T-helper 9 cell (primary cell): ENCODE data around the gene UBAC2.

Source experiments
- DNase-seq: peaks from one replicate; pipeline ENCODE4 v3.0.0-alpha.2; 2020

The UBAC2 gene

DNA sequence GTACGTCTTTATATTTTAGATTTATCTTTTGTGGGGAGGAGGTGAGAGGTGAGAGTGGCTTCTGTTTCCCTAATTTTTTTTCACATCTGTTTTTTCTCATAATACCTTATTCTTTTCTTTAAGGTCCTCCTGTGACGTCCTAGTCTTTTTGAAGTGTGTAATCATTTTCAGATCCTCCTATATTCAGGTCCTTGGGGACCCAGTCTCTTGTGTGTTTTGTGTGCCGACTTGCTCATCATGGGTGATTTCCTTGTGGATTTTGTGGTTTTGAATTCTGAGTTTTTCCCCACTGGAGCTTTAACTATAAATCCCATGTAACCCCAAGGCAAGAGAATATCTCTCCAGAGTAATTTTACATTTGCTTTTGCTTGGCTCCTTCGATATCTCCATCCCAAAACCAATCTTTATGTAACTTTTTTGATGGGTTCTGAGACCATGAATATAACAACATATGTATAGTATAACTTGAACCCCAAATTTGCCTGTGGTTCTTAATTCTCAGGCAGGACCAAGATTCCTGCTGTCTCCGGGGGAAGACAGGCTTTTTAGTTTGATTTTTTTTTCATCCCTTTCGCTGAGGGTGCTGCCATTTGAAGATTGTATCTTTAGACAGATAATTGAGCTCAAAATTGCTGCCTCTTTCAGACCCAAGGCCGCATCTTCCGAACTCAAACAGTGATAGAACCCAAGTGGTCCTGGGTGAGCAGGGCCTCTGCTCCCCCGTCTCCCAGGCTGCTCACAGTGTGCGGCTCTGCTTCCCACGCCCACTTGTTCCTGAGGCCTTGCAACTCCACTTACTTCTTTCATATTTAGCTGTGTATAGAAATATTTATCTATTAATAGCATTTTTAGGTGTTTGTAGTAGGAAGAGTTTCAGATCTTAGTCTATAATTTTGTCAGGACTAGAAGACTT, 165.7 kb downstream of the UBAC2 start:
- no peak for DNase-seq

DNA sequence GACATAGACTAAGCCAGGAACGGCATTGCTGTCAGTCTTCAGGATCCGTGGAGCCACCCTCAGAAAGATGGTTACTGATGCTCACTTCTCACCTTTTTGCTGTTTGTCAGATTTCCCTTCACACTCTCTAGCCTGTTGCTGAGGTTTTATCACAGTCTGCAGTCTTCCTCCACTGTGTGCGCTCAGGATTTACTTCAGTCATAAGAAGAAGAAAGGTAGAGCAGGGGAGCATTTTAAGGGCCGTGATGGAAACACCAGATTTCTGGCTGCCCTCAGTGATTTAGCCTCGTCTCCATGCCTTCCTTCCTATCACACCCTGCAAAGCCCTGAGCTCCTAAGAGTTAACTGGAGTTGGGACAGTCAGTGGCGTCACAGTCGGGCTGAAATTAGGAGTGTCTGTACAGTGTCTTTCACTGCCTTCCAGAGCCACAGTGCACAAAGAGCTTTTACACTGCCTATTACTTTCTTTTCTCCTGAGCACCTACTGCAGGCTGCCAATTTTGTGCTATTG, 166.5 kb downstream of the UBAC2 start:
- DNase-seq = no peak

DNA sequence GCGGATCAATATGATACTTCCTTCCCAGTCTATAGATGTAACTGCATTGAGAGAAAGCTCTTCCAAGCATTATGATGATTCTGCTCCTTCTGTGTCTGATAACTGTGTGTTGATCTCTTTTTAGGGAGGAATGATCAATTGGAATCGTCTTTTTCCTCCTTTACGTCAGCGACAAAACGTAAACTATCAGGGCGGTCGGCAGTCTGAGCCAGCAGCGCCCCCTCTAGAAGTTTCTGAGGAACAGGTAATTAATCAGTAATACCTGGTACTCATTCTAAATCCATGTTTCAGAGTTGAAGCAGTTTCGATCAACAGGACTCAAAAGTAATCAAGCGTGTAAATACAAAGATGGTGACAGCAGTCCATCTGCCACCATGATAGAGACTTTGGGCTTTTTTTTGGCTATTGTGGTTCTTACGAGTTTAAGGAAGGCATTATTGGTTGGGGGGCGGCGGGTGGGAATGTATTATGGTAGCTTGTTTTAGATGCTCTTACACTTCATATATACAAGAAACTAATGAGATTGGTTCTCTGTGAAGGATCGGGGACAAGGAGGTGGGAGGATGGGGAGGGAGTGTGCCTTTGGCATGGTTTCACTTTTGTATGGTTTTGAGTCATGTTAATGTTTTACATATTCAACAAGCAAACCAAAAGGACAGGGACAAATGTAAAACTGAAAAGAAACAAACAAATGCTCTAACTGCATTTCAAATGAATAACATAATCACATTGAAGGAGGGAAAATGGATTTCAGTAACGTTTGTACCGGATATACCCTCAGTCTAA, 167.2 kb downstream of the UBAC2 start:
- DNase-seq = no peak

DNA sequence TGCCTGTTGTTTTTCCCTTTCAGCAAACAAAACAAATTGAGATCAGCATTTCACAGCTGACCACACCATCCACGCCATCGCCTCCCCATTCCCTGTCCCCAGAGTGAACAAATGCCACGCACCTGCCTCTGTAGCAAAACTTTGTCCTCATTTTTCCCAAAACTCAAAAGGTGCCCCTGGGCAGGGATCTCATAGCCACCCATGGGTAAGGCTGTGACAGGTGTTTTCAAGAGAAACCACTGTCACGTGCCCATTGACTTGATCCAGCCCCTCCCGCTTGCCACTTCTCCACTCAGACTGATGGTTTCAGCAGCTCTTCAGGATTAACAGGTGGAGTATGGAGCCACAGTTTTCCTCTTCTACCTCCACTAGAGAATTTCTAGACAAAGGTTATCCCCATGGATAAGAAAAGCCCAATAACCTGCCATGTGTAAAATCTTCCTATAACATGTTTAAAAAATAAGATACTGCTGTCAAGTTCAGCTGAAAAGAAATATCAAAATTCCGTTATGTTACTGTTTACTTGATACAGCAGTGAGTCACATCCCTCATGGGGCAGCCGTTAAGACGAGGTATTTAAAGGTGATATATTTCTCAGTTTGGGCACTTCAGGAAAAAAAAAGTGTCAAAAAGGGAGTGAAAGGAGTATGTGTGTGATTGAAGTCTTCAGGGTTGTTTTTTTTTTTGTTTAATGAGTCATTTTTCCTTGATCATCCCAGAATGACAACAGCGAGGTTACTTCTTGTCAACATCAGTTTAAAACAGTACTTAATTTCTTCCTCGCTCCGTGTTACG, 170.0 kb downstream of the UBAC2 start:
- no peak for DNase-seq

DNA sequence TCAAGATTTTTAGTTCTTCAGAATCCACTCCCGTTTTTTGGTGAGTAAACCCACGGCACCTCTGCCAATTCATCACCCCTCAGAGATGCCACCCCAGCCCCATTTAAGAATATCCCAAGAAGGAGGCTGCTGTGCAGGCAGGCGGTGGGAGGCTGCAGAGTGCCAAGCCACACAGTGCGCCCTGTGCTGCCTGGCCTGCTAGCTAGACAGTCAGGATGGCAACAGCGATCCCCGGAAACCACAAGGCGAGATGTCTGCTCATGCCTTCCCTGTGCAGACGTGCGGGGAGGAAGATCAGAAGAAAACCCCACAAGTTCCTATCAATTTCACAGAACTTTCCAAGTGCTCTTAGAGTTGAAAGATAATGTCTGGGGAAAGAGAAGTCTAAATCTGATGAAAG, 171.3 kb downstream of the UBAC2 start:
- peak; percentile 58 for DNase-seq

DNA sequence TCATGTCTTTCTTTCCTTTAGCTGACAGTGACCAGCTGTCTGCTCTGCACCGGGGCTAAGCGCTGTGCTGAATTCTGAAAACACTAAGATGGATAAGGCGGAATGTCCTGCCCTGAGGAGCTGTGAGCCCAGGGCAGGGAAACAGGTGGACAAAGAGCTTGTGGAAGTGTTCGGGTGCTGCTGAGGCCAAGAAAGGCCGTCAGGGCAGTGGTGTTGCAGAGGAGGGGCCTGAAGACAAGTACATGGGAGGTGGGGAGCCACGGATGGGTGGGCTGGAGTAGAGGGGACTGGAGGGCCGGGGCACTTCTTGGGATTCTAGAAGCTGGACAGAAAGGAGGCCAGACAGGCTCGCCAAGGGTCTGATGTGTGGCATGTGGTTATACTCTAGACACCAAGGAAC, 172.8 kb downstream of the UBAC2 start:
- DNase-seq = no peak

DNA sequence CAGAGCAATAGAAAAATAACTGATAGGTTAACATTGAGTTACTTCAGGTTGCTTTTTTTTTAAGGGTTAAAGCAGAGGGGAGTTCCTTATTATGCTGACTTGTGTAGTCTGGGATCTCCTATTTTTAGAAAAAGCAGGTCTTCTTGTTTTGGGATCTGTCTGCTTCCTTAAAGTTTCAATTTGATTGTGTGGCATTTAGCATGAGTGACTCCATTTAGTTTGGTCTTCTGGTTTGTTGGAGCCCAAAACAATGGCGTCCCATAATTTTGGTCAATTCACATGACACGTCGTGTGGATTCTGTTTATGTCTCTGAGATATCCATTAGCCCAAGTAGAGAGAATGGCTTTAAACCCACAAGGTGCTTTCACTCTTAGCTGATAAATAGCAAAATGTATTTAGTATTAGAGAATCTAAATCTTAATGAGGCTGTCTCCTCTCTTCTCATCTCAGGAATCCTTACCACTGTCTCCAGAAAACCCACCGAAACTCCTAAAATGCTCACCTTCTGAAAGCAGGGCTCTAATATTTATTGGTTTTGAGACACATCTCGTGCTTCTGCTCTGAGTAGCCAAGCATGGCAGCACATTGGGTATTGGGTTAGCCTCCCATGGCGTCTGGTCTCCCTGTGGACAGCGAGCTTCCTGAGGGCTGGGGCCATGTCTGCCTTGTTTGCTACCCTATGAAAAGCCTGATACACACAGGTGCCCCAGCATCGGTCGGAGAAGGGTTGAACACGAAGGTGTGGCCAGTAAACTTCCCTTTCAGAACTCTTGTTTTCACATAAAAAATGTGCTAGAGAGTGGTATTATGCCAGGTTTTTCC, 173.7 kb downstream of the UBAC2 start:
- DNase-seq = no peak

DNA sequence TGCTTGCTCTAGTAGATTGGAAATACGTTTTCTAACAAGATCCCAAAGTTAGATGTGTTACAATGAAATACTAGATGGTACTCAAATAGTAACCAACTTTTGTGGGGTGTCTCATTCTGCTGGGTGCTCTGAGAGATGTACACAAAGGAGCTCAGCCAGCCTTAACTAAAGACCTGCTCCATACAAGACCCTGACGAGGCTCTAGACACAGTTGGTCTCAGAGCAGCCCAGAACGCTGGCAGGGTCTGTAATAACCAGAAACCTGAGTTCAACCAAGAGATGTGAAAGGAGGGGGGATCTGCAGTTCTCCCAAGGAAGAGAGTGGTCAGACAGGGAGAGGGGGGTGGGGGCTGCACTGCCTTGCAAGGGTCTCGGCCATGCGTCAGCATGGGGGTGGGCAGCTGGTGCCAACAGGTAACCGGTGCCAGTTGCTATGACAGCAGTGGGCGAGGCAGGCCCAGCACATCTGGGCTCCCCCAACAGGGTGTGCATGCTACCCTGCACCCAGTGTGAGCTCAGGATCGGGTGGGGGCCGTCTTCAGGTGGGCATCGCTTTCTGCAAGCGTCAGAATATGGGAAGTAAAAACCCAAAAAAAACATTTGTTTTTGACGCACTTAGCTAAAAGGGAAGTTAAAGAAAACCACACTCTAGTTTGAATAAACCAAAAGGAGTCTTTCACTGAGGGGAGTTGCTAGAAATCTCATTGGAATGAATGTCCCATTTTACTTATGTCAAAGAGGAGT, 174.5 kb downstream of the UBAC2 start:
- no peak for DNase-seq

DNA sequence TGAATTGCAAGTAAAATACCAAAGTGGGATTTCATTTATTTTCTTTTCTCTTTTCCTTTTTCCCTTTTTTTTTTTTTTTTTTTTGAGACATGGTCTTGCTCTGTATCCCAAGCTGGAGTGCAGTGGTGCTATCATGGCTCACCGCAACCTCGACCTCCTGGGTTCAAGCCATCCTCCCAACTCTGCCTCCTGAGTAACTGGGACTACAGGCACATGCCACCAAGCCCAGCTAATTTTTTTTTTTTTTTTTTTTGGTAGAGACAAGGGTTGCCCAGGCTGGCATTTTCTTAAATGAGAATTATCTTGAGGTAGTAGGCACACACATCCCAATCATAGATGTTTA, 175.1 kb downstream of the UBAC2 start:
- DNase-seq = no peak

DNA sequence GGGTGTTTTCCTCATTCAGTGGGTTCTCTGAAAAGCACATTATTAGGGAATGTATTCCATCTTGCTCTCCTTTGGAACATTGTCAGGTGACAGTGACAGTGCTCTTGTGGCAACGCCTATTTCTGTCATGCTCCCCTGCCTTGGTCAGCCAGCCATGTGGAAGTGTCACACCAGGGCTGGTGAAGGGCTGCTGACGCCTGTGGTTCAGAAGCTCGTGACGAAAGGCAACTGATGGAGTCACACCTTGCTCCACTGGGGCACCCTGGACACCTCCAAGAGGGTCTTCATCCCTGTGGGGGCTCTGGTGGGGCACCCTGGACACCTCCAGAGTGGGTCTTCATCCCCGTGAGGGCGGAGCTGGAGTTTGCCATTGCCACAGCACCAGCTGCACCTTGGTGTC, 175.5 kb downstream of the UBAC2 start:
- no peak for DNase-seq

DNA sequence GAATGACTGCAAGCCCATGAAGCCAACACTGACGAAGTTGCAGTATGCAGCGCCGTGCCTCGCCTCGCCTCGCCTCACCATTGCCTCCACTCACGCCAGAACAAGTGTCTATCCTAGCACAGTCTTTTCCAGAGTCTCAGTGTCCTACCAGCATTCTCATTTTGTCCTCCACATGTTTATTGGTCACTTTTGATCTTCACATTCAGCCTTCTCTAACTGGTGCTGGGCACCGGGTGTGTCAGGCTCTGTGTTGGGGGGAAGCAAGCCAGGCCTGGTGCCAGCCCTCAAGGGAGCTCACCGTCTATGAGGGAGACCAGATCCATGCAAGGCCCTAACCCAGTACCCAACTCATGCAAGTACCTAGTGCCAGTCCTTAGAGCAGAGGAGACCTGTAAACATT, 176.3 kb downstream of the UBAC2 start:
- no peak for DNase-seq

DNA sequence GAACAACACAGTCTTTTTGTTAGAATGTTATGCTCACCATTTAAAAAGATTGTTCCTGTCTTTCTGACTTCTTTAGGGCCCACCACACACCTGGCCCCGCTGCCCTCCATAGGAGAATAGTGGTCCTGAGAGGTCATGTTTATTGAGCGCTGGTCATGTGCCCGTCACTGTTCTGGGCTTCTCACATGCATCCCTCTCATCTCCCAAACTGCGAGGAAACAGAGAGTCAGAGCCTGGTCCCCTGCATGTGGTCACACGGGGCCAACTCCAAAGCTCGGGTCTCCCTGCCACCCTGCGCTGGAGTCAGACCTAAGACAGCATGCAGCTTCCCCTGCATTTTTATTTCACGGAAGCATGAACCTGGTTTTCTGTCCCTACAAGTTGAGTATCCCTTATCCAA, 177.0 kb downstream of the UBAC2 start:
- no peak for DNase-seq

DNA sequence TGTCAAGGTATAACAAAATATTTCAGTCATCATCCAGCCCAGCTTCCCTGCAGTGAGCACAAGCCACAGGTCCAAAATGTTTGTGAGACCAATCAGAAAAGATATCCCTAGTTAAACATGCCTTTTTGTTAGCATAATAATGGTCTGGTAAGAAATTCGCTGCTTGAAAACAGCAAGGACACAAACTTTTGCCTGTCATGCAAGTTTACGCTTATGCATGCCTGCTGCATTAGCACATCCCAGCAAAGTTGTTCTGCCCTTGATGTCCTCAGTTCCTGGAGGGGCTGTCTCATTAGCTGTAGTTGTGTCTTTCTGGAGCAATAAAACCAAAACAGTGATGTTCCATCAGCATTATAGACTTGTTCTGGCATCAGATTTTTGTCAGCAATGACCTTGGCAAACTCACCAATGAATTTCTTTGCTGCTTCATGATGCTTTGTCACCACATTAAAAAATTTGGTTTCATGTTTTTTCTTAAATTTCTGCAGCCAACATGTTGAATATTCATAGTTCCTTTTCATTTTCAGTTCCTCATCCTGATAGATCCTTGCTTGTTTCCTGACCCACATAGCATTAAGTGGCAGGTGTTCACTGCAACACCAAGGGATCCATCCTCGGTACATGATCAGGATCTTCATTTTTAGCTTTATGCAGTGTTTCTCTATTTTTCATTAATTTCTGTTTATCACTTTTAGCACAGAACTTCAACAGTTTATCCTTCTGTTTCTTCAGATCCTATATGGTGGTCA, 178.5 kb downstream of the UBAC2 start:
- DNase-seq = no peak

DNA sequence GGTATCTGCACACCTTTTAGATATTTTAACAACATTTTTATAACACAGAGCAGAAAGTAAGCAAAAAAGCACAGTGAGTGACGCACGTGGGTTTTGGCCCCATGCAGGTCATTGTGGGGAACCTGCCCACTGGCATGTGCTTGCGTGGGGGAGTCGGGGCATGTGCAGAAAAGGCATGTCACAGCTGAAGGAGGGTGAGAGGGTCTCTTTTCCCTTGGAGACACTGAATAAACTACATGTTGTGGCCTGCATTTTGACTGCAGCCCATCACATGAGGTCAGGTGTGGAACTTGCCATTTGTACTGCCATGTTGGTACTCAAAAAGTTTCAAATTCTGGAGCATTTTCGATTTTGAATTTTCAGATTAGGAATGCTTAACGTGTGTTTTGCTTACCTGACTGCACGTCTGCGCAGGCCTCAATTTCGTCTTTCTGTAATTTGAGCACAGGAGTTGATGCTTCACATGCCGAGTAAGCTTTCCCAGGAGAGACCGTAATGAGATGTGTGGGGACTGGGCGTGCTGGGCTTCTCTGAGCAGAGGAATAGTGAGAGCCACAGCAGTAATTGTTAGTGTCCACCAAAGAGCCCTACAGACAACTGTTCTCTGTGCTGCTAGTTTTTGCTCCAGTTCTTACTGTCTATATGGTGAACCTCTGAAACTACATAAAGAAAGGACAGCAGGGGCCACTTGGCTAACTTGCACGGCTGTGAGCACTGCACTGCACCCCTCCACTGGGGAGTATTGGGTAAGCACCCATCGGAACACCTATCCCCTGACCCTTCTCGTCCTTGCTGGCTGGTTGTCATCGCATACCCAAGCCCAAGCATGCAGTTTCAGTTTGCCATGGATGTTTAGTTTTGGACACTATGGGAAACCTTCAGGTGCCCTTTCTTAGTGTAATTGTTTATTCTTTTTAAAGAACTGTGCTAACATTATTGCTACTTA, 179.5 kb downstream of the UBAC2 start:
- DNase-seq = no peak

DNA sequence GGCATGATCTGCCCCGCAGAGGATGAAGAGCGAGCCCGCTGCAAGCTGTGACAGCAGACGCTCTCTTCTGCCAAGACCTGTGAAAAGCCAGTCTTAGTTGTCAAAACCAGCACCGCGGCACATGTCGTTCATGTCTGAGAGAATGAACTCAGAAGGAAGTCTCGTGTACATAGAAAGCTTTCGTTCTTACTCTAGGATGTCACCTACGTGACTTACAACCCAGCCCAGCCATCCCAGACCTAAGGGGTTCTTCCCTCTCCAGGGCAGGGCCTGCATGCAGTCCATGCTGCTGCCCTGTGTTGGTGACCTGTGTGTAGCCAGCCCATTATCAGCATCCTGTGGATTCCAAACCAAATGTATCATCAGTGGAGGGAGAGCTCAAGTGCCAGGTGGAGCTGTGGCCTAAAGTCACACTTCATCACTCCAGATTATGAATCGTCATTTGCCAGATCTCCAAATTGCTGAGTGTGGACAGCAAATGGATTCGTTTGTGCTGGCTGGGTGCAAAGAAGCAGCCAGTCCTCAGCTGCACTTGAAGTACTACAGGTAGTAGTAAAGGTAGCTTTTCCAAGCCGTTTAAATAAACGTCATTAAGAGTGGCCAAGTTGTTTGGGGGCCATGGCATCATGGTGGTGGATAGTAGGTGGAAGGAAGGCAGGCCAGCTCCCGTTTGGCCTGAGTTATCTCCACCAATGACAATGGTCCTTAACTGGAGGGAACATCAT, 180.4 kb downstream of the UBAC2 start:
- DNase-seq = peak; percentile 31

DNA sequence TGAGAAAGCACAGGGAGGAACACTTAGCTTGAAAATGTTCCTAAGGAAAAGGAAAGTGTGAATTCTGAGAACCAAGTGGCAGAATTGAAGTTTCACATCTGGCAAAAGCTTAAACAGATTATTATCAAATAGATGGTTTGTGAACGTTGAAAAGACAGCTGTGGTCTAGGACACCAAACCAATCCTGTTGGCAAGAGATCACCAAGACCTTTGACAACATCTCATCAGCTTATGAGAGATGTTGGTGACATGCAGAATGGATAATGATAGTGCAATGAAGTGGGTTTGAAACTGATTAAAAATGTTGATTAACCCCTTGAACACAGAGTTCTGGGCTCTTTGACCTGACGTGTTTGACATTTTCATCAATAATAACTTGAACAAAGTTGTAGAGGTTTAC, 181.1 kb downstream of the UBAC2 start:
- no peak for DNase-seq

DNA sequence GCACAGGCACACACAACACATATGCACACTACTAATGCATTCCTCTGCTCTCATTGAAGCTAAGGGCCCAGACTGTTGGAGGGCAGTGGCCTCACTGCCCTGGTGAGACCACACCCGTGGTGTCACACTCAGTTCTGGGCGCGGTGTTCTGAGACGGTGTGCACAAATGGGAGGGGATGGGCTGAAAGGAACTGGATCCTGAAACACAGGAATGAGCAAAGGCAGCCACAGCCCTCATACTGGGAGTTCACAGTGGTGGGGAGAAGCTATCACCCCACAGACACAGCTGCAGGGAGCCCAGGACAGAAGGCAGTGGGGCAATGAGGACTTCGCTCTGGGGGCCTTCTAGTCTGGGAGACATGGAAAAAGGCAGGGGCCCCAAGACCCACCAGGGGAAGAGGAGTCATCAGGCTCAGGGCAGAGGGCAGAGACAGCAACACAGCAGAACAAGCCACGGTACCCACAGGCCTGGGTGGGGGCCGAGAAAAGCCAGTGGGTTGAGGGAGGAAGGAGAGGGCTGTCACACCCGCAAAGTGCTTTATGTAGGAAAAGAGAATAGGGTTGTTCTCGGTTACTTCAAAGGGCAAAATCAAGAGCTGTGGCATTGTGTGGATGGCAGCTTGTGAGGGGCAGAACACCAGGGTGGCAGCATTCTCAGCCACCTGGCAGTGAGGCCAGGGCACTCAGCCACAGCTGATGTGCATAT, 181.9 kb downstream of the UBAC2 start:
- peak; percentile 28 for DNase-seq

DNA sequence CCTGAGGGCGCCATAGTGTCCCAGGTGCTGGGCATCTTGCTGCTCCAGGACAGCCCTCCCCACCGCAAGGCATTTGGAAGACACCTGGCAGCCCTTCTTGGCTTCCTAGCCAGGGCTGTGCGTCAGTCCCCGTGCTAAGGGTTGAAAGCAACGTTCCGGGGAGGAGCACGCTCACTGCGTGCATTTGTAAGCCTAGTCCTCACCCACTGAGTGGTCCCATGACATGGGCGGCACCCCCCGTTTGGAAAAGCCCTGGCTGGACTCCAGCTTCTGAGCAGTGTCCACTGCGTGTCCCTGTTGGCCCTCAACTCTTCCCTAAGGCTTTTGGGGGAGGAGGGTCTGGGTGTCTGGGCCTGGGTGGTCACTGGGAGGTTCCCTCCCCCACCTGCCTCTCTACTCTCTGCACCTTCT, 182.9 kb downstream of the UBAC2 start:
- DNase-seq = no peak
